GM19324 (cell line): Measurements from ENCODE around the gene APOL5.
A peak's percentile ranks its signal among the peaks of the same experiment; 100 is the strongest.
"Not testable (repeated sequence)": the region's sequence is repeated elsewhere in the genome, so short reads cannot be mapped to it uniquely, and the experiment has no call there.

ENCODE experiments used
- ATAC-seq: cut with Tn5 transposase; IDR thresholded peaks from one replicate; pipeline ENCODE4 v1.9.1; 2021; ENCODE audit warnings: mild to moderate bottlenecking, moderate library complexity; ENCODE audit not compliant: unreplicated experiment, low FRiP score

Gene APOL5, protein sequence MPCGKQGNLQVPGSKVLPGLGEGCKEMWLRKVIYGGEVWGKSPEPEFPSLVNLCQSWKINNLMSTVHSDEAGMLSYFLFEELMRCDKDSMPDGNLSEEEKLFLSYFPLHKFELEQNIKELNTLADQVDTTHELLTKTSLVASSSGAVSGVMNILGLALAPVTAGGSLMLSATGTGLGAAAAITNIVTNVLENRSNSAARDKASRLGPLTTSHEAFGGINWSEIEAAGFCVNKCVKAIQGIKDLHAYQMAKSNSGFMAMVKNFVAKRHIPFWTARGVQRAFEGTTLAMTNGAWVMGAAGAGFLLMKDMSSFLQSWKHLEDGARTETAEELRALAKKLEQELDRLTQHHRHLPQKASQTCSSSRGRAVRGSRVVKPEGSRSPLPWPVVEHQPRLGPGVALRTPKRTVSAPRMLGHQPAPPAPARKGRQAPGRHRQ

DNA sequence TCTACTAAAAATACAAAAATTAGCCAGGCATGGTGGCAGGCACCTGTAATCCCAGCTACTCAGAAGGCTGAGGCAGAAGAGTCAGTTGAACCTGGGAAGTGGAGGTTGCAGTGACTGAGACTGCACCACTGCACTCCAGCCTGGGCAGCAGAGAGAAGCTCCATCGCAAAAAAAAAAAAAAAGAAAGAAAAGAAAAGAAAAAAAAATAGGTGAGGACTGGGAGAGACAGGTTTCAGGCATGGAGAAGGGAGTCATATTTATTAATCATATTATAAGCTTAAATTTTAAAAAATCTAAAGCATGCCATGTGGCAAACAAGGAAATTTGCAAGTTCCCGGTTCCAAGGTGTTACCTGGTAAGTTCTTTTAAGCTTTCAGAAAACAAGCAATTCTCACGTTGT is at the start of gene APOL5:
Gene APOL5, plus strand, starts transcription at position 301 of the 400 bp plus-strand sequence. Its CDS starts 0 bp downstream, at position 301.
- ATAC-seq, result no peak

DNA sequence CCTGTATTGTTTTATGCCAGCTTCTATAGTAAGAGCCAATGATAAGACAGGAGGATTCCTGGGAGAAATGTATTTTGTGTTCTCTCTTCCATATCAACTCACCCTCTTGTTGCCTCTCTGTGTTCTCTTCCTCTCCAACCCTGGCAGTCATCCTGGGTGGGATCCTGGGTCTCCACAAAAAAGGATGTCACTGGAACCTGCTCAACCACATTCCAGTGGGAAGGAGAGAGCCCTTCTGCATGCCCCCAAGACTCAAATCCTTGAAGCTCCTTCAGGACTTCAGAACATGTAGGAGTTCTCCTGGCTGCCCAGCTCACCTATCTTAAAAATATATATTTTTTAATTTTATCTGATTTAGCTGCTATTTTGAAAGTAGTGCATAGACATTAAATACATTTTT is 43.3 kb upstream of the APOL5 start:
- no peak for ATAC-seq

DNA sequence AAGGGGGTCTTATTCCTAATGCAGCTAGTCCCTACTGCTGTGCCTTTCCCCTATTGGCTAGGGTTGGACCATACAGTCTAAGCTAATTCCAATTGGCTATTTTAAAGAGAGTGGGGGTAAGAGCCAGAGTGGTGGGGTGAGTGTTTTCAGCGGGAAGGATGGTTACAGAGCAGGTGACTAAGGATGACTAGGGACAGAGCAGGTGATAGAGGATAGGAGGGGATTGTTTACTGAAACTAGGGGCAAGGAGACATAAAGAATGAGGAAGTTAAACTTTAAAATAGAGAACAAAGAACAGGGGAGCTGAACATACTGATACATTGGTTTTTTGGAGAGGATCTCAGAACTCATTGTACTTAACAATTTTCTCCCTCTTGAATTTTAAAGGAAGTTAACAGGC is 41.6 kb upstream of the APOL5 start:
- not testable (repeated sequence) for ATAC-seq

DNA sequence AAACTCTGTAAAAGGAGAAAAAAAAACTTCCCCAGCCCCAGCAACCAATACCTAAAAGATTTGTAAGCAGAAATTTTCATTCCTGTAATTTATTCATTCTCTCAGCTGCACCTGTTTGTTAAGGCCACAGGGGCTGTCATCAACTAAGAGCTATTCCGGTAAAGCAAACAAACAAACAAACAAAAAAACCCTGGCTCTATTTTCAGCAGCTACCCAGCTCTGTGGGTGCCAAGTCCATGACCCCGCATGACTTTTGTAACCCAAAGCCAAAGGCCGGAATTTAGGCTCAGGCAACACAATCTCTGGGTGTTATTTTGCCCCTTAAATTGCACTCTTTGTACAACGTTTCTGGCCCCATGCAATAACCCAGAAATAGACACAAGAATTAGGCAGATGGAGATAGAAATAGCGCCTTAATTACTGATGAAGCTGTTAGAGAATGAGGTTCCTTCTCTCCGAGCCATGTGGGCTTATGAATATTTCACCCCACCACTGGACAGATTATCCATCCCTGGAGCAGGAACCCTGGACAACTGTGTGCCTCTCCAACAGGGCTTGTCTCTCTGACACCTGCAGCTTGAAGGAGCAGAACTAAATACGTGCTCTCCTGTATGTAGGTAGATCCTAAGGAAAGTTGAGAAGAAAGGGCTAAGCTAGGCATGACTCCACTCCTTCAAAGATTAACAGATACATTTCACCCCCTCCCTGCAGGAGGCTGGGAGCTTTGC is 40.0 kb upstream of the APOL5 start:
- ATAC-seq, result no peak

DNA sequence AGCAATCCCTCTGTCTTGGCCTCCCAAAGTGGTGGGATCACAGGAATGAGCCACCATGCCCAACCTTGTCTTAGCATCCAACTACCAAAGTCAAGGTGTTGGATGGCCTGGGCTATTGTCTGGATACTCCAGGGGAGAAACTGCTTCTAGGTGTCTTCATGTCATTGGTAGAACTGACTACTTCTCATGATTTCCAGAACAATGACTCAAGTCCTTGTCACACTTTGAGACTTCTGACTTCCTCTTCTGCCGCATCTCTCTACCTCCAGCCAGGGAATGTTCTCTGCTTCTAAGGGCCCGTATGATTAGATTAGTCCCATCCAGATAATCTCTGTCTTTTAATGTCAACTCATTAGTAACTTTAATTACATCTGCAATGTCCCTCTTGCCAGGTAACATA is 38.8 kb upstream of the APOL5 start:
- no peak for ATAC-seq

DNA sequence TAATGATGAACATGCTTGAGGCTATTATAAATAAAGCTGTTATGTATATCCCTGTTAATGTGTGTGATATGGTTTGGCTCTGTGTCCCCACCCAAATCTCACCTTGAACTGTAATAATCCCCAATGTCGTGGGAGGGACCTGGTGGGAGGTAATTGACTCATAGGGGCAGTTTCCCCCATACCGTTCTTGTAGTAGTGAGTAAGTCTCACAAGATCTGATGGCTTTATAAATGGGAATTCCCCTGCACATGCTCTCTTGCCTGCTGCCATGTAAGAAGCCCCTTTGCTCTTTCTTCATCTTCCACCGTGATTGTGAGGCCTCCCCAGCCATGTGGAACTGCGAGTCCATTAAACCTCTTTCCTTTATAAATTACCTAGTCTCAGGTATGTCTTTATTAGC is 38.2 kb upstream of the APOL5 start:
- ATAC-seq, result not testable (repeated sequence)

DNA sequence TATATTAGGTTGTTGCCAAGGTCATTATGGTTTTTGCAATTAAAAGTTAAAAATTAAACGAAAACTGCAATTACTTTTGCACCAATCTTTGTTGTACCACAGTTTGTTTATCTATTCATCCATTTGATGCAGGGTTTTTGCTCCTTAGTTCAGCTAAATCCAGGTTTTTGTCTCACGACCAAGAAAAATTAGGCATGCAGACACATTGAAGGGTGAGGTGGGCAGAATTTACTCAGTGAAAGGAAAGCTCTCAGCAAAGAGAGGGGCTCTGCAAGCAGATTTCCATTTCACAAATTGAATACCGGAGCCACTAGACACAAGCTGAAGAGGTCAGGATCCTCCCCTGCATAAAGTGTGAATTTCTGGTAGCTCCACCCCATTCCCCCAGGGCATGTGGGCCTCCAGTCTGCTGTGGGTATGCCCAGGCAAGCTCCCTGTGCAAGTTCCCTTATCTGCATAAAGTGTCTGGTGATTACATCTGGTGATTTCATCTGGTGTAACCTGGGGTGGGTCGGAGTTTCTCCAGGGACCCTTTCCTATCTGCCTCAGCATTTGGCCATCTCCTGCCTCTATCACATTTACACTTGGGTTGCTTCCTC is 36.1 kb upstream of the APOL5 start:
- ATAC-seq, result no peak

DNA sequence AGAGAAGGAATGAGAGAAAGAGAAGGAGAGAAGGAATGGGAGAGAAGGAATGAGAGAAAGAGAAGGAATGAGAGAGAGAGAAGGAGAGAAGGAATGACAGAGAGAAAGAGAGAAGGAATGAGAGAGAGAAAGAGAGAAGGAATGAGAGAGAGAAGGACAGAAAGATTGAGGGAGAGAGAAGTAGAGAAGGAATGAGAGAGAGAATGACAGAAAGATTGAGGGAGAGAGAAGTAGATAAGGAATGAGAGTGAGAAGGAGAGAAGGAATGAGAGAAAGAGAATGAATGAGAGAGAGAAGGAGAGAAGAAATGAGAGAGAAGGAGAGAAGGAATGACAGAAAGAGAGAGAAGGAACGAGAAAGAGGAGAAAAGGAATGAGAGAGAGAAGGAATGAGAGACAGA is 34.1 kb upstream of the APOL5 start:
- ATAC-seq, result no peak

DNA sequence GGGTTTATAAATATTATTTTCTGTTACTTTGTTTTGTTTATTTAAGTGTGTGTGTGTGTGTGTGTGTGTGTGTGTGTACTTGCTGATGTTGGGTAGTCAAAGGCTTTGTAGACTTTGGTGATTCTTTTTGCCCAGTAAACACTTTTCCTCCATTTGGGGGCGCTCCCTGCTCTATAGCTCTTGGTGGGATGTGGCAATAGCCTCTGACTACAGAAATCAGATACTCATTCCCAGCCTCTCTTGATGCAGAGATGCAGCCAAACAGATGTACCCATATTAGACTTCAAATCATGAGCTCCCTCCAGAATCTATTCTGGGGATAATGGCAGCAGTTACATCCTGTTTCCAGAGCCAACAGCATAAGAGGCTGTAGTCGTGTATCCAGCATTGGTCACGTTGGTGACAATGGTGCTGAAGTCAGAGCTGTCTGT is 33.4 kb upstream of the APOL5 start:
- no peak for ATAC-seq

DNA sequence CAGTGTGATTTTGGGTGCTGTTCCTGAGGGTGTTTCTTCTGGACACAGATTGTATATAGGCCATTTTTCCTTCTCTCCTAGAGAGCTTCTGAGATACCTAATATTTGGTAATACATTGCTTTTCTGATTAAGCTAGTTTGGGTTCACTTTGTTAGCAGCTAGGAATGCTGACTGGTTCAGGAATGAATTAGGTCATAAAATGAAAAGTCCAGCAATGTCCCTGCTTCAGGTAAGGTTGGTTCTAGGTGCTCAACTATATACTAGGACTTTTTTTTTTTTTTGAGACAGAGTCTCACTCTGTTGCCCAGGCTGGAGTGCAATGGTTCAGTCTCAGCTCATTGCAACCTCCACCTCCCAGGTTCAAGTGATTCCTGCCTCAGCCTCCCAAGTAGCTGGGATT is 32.9 kb upstream of the APOL5 start:
- no peak for ATAC-seq

DNA sequence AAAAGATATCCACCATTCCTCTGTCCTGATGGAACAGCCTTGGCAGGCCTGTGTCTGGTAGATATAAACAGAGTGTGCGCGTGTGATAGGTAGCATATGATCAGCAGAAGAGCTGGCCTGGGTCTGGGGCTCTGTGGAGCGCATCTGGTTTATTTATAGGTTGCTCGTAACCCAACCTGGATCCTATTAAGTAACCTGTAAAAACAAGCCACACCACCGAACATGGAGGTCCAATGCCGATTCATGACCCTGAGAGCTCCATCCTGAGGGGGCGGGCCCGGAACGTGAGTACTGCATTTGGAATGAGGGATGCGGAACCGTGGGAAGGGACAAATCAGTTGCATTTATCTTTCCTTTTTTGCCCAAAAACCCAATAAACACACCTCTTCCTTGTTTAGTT is 31.9 kb upstream of the APOL5 start:
- no peak for ATAC-seq

DNA sequence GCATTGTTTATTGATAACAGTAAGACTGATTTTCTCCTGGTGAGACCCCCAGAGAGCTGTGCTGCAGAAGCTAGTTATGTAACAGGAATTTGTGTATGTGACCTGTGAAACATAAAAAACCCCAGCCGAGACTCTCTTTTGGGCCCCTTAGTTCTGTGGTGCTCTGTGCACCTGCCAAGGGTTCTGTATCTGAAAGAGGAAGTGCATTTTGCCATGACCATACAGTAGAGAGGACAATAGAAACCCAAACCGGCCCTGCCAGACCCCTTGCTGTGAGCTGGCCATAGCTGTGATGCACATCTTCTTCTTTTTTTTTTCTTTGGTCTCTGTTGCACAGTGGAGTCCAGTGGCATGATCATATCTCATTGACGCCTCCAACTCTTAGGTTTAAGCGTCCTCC is 31.4 kb upstream of the APOL5 start:
- peak; percentile 43 for ATAC-seq

DNA sequence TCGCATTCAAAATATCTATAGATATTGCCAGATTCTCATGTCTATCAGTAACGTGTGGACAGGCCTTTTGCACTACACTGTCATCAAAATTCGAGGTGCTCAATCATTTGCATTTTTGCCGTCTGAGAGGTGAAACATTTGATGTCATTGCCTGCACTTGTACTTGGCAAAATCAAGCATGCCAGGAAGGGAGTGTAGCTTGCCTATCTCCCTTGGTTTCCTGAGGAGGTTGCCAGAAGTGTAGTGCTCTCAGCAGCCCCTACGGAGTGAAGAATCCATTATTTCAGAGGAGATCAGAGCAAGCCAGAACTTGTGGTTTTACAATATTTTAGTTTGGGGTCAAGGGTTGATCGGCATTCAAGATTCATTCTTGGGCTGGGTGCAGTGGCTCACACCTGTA is 30.2 kb upstream of the APOL5 start:
- ATAC-seq, result no peak

DNA sequence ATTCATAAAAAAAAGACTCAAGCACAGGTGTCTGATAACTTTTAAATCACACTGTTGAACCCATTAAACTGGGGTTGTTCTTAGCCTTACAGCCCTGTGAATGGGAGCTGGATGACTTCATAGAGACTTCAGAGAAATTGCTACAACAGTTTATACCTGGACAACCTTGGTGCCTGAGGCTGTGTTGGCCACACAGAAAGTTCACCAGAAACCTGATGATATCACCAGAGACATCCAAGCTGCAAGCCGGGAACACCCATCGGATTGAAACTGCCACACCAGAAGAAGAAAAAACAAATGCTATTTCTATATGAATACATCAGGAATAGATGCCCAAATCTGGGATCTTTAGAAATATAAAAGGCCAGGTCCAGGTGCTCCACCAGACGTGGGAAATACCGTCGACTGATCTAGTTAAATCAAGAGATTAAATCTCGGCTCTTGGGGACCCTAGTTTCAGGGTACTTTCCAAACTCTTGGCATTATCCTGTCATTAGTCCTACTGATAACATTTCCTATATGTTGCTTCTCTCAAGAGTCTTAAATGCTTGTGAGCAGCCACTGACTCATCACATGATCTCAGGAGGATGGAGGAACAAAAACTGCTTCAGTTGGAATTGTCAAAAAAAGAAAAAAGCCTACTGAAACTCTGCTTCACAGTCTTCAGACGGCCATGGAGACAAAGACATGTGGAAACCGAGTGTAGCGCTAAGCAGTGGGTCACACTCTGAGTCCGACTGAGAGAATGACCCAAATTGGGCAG is 28.6 kb upstream of the APOL5 start:
- ATAC-seq, result no peak

DNA sequence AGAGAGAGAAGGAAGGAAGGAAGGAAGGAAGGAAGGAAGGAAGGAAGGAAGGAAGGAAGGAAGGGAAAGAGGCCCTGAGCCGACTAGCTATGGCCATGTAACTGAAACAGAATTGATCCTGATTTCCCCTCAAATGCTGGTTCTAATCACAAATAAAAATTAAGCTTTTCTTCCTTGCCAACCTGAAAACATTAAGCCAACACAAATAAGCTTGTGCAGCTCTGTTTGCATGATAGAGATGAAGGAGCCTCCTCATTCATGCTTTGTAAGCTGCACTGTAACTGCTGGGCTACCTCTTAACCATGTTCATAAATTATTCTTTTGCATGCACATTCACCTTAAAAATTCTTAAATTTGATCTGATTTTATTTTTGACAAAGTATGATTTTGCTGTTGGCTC is 27.7 kb upstream of the APOL5 start:
- no peak for ATAC-seq

DNA sequence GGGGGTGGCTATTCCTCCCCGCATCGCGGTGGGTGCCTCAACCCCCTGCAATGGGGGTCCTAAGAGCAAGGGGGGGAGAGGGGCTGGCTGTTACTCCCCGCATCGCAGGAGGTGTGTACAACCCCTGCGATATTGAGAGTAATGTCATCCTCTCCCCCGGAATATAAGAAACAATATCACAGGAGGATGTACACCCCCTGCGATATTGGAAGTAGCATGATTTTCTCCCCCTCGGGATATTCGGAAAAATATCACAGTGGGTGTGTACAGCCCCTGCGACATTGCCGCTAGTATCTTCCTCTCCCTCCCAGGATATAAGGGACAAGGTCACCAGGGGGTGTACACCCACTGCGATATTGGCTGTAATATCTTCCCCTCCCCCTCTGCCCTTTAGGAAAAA is 22.5 kb upstream of the APOL5 start:
- no peak for ATAC-seq

DNA sequence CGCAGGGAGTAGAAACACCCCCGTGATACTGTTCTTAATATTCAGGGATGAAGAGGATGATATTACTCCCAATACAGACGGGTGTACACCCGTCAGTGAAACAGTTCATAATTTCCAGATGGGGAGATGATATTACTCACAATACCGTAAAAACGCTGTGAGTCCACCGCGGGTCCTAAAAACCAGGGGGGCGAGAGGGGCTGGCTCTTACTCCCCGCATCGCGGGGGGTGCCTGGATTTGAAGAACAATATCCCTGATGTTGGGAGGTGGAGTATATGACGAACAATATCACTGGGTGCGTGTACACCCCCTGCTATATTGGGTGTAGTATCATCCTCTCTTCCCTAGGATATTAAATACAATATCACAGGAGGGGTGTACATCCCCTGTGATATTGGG is 20.5 kb upstream of the APOL5 start:
- ATAC-seq, result no peak

DNA sequence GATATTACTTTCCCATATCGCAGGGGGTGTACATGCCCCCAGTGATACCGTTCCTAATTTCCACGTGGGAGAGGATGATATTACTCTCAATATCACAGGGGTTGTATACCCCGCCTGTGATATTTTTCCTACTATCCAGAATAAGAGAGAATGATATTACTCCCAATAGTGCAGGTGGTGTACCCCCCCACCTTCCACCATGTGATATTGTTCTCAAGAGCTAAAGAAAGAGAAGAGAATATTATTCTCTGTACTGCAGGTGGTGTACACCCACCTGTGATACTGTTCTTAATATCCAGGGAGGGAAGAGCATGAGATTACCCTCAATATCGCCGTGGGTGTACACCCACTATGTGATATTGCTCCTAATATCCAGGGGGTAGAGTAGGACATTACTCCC is 17.8 kb upstream of the APOL5 start:
- not testable (repeated sequence) for ATAC-seq

DNA sequence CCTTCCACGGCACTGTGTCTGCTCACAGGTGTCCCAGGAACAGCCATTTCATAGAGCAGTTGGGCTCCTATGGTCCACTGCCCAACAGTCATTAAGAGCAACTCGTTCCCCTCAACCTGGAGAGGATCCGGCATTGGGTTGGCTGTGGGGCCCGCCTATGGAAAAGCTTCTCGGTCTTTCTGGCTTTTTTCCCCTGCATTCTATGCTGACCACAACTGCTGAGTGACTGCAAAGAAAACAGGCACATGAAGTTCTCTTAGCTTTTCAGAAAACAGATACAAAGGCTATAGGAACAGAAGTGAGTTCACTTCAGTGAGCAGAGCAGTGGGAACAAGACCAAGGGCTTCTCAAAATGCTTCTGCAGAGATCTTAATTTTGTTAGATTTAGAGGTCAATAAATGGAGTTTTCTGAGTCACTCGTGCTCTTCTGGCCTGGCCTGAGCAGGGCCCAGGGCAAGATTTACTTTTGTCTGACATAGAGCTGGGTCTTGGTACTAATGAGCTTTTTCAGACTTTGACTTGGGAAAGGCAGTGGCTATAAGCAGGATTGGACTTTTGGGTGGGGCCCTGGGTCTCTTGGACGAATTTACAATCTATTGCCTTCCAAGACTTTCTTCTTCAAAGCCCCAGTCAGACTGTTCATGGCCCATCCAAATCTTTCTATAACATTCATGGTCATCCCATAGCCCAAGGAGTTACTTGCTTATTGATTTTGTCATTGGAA is 13.6 kb upstream of the APOL5 start:
- ATAC-seq, result no peak

DNA sequence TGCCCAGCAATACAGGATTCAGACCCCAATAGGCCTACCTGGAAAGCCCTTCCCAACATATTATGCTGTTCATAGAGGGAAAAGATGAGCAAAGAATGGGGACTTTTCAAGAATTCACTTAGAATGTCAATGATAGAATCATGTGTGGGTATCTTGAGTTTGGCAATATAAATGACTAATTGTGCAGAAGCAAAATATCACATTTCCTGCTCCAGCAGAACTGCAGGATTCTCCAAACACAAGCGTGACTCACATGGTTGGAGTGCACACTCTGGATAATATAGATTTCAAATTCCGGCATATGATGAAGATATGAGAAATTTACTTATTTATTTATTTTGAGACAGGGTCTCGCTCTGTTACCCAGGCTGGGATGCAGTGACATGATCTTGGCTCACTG is 12.5 kb upstream of the APOL5 start:
- ATAC-seq, result no peak
